ENCODE measurements around the gene RPN2.

RPN2 gene

DNA sequence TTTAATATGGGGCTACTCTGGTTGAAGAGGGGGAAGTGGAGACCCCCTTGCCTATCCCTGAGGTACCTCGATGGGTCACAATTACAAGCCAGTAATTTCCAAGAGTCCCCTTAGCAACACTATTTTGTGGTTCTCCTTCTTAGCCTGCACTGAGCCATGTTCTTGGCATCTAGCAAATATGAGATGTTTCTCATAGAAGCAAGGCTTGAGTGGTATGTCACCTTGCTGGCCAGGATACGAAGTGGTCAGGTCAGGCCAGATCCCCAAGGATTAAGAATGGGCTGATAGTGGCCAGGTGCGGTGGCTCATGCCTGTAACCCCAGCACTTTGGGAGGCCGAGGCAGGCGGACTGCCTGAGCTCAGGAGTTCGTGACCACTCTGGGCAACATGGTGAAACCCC, 84.6 kb downstream of the RPN2 start:
- no peak for DNase-seq

DNA sequence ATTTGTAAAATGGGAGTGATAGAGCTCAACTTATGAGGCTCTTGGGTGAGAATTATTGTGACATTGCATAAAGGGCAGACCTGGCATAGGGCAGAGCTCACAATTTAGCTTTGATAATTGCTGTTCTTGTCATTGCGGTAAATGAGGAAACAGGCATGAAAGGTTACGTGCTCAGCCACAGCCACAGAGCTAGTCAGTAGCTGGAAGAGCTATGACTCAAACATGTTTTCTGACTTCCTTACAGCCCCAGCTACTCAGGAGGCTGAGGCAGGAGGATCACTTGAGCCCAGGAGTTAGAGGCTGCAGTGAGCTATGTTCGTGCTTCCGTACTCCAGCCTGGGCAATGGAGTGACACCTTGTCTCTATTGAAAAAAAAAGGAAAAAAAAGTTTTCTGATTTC, 86.0 kb downstream of the RPN2 start:
- DNase-seq = no peak

DNA sequence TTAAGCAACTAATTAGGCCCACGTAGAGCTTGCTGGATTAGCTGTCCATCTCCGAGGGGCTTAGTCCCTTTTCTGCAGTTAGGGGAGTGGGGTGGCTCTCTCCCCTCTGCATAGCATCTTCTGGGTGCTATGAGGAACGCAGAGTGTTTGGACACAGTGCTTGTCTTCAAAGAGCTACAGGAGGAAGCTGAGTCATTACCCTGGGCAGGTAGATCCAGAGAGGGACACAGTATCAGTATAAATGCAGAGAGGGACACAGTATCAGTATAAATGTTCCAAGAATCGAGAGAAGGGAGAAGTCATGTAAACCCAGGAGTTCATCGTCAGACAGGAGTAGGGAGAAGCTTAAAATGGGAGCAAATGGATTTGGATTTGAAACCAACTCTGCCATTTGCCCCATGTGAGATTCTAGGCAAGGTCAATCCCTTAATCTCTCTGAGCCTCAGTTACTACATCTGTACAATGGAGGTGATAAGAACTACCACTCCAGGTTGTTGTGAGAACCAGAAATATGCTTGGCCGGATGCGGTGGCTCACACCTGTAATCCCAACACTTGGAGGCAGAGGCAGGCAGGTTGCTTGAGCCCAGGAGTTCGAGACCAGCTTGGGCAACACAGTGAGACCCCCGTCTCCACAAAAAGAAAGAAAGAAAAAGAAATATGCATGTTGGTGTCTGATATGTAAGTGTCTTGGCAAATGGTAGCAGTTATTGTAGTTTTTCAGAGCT, 88.0 kb downstream of the RPN2 start:
- no peak for DNase-seq

GRCh38 chr20:37267667-37268313, 88.7 kb downstream of the RPN2 start:
- peak in 33 of 51 donors; percentile 8 to 68 (median 32) for DNase-seq

- peak in 2 of 51 donors; percentile 7 to 28 for DNase-seq
Measured at GRCh38 chr20:37270576-37271420, 91.7 kb downstream of the RPN2 start.

DNA sequence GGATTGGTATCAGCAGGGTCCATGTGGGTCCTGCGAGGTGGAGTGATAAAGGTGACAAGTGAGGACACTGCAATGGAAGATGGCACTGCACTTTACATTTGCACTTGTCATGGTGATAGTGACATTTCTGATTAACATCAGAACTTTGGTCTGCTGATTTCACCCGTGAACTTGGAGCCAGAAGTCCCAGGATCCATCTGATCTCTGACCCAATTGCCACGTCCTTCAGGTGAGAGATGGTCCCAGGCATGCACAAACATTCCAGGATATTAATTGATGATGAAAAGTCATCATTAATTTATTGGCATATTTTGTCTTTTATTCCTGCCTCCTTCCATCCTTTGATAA, 92.3 kb downstream of the RPN2 start:
- DNase-seq = no peak

DNA sequence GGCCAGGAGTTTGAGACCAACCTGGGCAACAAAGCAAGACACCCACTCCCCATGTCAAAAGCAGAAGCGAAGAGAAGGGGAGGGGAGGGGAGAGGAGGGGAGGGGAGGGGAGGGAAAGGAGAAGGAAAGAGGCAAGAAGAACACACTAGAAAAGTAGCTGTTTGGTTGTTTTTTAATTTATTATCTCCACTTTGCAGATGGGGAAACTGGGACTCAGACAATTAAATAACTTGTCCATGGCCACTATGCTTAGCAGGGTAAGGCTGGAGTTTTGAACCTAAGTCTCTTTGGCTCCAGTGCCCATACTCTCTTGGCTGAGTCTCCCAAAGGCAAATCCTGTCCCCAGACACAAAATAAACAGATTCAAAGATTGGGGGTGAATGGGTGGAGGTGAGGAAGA, 94.9 kb downstream of the RPN2 start:
- DNase-seq = no peak

- DNase-seq = peak in 1 of 51 donors; percentile 10
Measured at GRCh38 chr20:37274851-37275524, 95.9 kb downstream of the RPN2 start.

DNA sequence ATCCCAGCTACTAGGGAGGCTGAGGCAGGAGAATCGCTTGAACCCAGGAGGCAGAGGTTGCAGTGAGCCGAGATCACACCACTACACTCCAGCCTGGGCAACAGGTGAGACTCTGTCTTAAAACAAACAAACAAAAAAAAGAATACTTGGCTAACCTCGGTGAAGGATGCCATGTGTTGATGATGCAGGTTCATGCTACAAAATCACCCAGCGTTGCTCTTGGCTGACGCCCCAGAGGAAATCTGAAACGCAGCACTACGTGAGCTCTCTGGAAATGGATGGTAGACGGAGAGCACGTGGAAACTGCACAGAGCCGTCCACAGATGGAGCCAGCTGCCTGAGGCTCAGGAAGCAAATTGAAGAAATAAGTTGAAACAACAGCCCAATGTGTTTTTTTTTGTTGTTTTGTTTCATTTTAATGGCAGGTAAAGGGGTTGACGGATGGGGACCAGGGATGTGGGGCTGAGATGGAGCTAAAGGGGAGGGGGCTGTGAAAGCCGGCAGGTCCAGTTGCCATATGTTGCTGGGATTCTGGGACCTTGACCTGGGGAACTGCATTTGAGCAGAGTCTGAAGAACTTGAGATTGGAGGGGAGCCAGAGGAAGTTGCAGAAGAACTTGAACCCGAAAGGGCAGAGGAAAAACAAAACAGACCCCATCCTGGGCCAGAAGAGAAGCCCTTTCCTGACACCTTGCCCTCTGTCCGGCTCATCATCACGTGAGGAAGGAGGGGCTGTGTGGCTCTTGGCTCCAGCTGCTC, 97.5 kb downstream of the RPN2 start:
- DNase-seq = peak in 10 of 51 donors; percentile 6 to 41 (median 15)

GRCh38 chr20:37277253-37277593, 98.1 kb downstream of the RPN2 start:
- no peak for DNase-seq

GRCh38 chr20:37278966-37279590, 99.9 kb downstream of the RPN2 start:
- no peak for DNase-seq

- DNase-seq = no peak
Measured at GRCh38 chr20:37279820-37280219, 100.7 kb downstream of the RPN2 start.

DNA sequence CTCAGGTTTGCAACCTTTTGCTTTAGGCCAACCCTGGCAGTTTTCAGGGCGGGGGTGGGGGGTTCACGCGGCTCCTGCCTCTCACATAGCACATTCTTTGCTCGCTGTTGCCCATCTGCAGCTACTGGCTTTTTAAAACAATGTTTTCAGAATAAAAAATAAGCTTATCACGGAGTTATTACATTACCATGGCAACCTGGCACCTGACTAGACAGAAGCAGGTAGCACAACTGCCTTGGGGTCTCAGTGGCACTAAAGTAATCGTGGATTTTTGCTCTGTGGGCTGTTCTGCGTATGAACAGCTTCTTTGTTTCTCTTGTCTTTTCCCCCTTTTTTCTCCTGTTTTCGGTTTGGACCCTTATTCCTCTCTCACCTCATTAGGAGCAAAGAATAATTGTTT, 101.3 kb downstream of the RPN2 start:
- peak in 1 of 51 donors; percentile 19 for DNase-seq

DNA sequence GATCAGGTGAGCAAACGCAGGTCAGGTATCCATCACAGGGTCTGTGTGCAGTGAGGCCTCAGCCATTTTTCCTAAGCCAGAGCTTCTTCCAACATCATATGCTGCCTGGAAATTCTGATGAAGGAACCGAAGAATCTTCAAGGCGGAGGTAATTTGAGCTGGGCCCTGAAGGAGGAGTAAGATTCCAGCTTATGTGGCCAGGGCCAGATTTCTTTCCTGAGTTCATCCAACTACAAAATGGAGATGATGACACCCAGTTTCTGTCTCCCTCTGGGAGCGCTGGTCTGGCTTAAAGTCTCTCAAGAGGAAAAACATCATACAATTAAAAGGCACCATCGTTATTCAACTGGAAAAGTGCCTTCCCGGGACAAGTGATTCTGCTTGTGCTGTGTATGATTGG, 103.4 kb downstream of the RPN2 start:
- DNase-seq = no peak

GRCh38 chr20:37283530-37284195, 104.5 kb downstream of the RPN2 start:
- no peak for DNase-seq

DNA sequence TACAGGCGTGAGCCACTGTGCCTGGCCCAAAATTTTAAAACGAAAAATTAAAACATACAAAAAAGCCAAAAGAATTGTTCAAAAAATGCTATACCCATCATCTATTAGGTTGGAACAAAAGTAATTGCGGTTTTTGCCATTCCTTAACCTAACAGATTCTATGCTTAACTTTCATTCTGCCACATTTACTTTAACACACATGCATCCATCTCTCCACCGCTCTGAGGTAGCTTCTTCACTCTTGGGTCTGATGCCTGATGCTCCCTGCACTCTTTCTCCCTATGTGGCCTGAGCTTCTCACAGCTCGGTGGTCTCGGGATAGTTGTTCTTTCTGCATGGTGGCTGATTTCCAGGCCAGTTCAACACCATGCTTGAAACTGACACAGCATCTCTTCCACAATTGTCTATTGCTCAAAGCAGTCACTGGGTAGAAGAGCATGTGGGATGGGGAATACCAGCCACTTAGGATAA, 105.6 kb downstream of the RPN2 start:
- DNase-seq = no peak

DNA sequence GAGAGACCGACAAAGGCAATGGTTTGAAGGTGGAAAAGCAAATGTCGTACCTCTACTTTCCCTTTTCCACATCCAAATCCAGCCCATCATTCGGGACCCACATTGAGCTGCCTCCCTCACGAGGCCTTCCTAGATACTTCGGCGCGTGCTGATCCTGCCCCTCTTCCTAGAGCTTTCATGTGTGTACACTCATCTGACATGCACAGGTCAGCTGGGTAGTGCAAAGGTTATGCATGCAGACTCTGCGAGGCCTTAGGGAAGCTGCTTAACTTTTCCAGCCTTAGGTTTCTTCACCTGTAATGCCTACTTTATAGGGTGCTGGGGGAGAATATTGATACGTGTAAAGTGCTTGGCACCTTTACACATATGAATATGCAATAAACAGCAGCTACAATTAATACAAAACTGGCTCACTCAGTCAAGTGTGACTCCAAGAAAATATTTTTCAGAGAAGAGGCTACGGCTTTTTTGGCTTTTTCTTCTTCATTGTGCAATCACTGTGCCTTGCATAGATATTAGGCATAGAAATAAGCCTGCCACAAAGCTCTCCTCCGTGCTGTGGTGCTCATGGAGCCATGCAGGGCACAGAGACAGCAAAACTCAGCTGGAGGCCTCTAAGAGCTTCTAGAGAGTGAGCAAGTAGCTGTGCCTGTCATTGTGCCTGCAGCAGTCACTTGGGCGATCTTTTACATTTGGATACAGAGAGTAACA, 106.7 kb downstream of the RPN2 start:
- no peak for DNase-seq

DNA sequence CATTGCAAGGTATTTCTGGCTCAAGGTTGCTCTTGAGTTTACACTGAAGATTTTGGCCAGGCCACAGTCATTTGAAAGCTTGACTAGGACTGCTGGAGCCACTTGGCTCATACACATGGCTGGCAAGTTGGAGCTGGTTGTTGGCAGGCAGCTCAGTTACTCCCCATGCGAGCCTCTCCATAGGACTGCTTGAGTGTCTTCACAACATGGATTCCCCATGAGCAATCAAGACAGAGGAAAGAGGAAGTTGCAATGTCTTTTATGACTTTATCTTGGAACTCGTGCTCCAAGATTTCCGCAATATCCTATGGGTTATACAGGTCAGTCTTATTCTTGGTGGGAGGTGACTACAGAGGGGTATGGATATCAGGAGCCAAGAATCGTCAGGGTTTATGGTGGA, 109.0 kb downstream of the RPN2 start:
- DNase-seq = no peak

- no peak for DNase-seq
Measured at GRCh38 chr20:37290158-37290810, 111.2 kb downstream of the RPN2 start.

Data from hypothalamus (tissue), 51 donors.